ENCODE measurements around the gene TAMALIN.

Gene TAMALIN

DNA sequence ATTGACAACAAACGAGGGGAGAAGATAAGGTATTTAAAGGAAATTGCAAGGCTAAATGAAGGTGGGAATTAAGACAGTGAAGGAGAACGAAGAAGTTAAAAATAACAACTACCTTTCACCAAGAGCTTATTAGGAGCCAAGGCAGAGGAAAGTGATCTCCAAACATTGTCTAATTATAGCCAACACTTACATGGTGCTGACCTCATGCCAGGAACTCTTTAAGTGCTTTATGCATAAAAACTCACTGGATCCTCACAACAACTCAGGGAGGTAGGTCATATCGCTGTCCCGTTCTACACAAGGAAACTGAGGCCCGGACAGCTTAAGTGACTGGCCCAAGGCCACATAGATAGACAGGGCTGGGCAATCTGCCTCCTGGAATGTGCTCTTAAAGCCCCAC lies 19.5 kb downstream of the TAMALIN start:
- DNase-seq, result no peak
- intact Hi-C loops (cut with DNase I), result no loop called here

DNA sequence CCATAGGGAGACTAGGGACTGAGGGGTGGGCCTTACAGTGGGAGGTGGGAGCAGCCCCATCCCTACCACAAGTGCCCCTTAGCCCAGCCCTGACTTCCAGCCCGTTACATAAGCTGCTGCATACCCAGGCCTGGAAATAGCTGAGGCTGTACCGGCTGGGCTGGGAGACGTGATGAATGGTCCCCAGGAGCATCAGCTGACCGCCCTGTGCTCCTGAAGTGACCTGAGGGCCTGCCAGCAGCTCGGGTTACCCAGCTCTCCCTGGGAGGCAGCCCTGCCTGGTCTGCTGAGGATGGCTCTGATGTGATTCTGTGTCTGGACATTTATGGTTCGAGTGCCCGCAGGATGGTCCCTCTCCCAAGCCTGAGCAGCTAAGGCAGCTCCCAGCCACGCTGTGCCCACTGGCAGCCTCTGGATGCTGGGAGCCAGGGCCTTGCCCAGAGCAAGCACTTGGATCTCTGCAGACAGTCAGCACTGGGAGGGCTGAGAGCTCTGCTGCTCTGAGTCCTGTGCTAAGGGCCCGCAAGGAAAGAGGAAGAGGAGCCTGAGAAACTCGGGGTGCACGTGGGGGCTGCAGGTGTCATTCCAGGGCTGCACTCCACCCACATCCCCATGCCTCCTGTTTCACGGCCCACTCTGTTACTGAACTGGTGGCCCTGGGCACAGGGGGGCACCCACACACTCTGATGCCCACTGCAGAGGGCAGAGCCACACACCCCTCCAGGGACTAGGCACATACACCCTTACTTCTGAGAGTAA lies 20.5 kb downstream of the TAMALIN start:
- DNase-seq, result no peak

DNA sequence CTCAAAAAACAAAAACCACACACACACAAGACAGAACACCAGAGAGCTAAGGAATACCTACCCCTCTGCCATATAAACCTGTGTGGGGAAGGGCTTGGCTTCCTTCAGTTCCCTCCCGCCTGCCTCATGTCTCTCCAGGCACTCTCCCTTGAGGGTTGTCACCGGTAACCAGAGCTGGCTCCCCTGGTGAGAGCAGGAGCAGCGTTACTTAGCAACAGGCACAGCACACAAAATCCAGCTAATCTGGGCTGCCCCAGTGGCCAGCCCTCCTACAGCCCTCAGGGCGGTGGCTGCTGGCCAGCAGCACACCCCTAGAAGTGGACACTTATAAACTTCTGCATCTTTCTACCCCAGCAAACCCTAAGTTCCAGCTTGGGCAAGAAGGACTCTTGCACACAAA lies 22.9 kb downstream of the TAMALIN start:
- DNase-seq, result peak in 7 of 42 donors; percentile 48 to 76 (median 63)

More for the DNA sequence above, 20.5 kb downstream of the TAMALIN start:
- intact Hi-C loops (cut with DNase I), result no loop called here

DNA sequence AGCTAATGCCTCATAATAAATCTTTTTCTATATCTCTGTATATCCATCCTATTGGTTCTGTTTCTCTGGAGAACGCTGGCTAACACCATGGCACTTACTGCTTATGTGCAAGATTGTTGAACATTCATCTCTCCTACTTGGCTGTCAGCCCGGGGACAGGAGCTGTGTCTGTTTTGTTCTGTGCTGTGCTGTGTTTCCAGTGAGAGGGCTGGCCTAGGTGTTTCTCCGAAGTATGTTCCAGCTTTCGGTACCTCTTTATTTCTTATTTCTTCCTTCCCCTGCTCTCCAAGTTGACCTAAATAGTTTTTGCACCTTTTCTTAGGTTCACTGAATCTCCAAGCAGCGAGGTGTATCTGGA lies 25.7 kb downstream of the TAMALIN start:
- intact Hi-C loops (cut with DNase I), result loop anchor here (10.0 kb wide), 1 partner anchor 972 kb away; the partner anchor contains the start of gene EIF4B

More for the DNA sequence above, 22.9 kb downstream of the TAMALIN start:
- intact Hi-C loops (cut with DNase I), result loop anchor here (10.0 kb wide), 1 partner anchor 975 kb away; the partner anchor contains the start of gene EIF4B

DNA sequence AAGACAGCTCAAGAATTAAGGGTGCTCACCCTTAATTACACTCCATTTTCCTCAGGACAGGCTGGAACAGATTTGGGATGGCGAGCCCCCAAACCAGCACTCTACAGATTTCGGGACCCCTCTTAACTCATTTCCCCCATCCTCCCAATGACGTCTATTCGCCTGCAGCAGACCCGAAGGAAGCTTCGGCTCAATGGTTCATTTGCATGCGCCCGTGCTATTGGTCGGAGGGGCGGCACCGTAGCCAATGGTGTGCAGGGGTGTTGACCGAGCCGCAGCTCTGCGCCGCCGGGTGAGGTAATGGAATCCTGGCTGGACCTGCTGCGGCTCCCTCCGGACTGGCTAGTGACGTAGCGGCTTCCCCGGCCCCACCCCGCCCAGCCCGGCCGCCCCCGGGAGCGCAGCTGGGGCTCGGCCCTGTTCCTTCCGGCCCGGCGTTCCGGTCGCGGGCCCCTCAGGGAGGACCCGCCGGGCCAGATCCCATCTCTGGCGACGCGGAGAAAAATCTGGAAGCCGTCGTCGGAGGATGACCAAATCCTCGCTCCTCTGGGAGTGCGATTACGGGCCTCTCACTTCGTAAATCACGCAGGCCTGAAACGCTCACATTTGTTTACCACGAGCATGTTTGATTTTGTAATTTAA lies 26.2 kb downstream of the TAMALIN start:
- intact Hi-C loops (cut with DNase I), result loop anchor here (10.0 kb wide), 1 partner anchor 972 kb away; the partner anchor contains the start of gene EIF4B
- peak; percentile 93 to 99 (median 98) for DNase-seq

More for the DNA sequence above, 25.7 kb downstream of the TAMALIN start:
- DNase-seq, result peak in 17 of 42 donors; percentile 35 to 83 (median 65)

DNA sequence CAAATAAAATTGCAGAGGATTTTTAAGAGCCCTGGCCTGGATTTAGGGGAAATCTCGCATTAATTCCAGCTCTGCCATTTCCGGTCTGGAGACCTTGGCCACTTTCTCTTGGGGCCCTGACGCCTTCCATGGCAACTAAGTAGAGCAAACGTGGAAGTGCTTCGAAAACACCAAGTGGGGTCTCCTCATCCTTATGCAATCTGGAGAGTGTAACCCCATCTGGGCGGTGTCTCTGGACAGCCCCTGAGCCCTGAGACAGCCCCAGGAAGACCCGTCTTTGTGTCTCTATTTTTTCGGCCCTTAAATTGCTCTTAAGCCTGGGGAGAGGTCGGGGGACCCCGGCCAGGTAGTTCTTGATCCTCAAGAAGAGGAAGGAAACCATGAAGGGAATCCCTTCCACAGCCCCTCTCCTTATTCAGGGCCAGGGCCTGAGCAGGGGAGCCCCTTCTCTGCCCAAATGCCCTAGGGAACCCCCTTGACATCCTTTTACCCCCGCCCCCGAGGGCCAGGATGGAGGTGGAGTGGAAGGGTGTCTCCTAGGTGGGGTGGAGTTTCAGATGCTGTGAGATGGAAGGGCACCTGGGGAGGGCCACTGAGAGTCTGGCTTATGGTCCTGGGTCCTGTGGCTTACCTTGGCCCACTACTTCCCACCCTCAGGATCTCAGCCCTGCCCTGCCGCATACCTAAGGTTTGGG lies 26.8 kb downstream of the TAMALIN start:
- intact Hi-C loops (cut with DNase I), result loop anchor here (10.0 kb wide), 1 partner anchor 971 kb away; the partner anchor contains the start of gene EIF4B
- DNase-seq, result no peak

DNA sequence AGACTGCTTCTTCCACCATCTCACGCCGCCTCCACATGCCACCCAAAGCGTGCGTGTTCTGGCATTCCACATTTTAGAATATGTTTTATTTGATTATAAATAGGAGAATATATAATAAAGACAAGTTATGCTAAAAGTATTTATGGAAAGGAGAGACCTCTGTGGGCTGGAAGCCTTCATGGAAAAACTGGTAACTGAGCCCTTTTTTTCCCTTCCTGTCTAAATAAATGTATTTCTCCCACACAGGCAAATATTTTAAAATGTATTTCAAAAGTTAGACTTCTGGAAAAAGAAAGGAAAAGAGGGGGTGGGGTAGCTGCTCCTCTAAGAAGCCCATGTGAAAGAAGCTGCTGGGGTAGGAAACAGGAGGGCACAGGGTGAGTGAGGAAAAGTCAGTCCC lies 28.4 kb downstream of the TAMALIN start:
- intact Hi-C loops (cut with DNase I), result loop anchor here (10.0 kb wide), 1 partner anchor 970 kb away; the partner anchor contains the start of gene EIF4B
- DNase-seq, result no peak

DNA sequence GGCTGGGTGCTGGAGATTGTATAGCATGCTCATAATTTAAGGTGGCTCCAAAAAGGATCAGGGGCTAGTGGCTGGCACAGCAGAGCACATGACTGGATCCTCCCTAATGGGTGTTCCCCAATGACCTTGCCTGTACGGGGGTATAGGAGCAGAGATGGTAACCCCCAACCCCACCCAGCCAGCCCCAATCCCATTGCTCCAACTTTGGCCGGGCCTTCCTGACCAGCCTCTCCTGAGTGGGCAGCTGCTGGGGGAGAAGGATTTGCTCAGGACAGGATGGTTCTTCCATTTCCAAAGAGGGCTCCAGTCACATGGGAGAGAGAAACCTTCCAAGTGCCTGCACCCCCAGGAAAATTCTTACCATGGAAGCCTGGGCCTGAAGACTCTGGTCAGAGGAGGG lies 29.2 kb downstream of the TAMALIN start:
- intact Hi-C loops (cut with DNase I), result loop anchor here (10.0 kb wide), 1 partner anchor 969 kb away; the partner anchor contains the start of gene EIF4B
- no peak for DNase-seq

DNA sequence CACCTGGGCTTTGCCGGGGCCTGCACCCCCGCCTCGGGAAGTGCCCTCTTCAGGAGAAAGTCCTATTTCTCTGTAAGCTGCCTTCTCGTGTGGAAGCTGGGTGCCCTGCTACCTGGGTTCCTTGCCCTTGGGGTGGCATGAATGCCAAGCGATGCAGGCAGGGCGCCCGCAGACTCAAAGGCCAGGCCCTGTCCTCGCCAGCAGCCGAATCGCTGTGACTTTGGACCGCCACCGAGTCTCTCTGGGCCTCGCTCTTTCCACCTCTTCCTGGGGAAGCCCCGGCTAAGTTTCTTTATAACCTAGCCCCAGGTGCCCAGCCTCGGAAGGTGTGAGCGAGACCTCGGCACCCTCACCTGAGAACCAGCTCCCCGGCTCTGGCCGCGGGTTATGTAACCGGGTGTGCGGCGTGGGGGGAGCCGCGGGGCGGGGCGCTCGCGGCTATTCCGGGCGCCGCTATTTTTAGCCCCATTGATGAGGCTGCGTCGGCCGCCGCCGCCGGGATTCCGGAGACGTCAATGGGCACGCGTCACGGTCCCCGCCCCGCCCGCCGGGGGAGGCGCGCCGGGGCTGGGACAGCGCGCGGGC lies 29.9 kb downstream of the TAMALIN start:
- intact Hi-C loops (cut with DNase I), result loop anchor here (10.0 kb wide), 1 partner anchor 968 kb away; the partner anchor contains the start of gene EIF4B
- peak in 41 of 42 donors; percentile 74 to 93 (median 86) for DNase-seq

DNA sequence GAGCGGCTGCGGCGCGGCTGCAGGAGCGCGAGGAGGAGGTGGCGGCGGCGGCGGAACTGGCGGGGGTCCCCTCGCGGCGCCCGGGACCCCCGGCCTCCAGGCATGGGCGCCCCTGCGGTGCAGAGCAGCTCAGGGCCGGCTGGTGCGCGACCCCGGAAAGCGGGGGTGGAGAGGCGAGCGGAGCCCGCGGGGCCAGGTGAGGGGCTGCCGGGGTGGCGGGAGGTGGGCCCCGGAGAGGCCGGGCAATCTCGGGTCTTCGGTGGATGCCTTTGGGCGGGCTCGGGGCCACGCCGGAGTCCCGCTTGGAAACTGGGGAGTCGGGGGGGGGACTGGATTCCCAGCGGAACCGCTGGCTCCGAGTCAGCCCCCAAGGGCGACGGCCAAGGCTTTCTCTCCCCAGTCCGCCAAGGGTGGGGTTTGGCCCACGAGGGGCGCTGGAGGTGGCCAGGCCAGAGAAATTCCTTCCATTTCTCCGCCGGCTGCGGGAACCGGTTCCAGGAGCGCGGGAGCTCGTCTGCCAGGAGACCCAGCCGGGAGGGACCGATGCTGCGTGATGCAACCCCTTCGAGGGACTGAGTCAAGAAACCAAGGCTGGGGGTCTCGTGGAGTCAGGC lies 30.6 kb downstream of the TAMALIN start:
- DNase-seq, result peak in 1 of 42 donors; percentile 30
- intact Hi-C loops (cut with DNase I), result loop anchor here (10.0 kb wide), 1 partner anchor 967 kb away; the partner anchor contains the start of gene EIF4B

DNA sequence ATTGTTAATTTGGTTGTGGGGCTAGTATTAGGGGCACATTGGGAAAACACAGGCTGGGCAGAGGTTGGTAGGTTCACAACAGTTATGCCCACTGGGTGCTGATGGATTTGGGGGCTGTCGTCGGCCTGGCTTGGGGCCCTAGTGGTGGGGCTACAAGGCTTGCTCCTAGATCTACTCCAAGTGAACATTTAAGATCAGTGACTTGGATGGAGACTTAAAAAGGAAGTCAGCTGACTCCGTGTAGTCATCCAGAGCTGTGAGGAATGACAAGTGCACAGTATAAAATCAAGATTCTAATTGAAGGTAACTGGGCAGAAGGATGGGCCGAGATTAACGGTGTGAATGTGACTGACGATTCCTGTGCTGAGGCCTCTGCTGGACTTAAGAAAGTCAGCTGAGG lies 31.7 kb downstream of the TAMALIN start:
- intact Hi-C loops (cut with DNase I), result loop anchor here (10.0 kb wide), 1 partner anchor 966 kb away; the partner anchor contains the start of gene EIF4B
- DNase-seq, result no peak

DNA sequence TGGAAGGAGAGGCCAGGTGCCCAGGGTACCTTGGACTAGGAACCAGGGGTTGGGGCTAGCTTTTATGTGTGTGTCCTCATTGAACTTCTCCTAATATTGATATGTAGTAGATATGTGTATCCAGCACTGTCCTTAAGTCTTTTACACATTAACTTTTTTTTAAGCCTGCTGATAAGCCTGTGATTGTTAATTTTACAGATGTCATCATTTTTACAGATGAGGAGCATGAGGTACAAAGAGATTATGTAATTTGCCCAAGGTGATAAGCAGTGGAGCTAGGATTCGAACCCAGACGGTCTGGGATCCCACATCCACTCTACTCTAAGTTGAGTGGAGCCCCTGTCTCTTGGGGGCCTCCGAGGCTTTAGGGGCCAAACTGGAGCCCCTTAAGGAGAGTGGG lies 34.3 kb downstream of the TAMALIN start:
- DNase-seq, result no peak
- intact Hi-C loops (cut with DNase I), result no loop called here

DNA sequence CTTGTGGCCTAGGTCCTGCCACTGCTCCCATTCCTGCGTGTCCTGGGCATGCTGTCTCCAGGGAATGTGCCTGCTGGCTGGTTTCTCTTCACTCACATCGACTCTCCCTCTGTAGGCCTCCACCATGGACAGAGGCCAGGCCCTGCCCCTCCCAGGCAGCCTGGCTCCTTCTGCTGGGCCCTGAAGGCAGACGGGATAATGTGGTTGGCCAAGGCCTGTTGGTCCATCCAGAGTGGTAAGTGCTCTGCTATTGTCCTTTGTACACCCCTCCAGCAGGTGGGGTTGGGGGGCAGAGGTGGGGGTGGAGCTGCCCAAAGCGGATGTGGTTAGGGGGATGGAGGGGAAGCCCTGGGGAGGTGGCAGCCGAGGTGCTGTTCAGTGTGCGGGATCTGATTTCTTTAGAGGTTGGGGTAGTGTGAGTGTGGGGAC lies 35.0 kb downstream of the TAMALIN start:
- intact Hi-C loops (cut with DNase I), result no loop called here
- DNase-seq, result no peak

DNA sequence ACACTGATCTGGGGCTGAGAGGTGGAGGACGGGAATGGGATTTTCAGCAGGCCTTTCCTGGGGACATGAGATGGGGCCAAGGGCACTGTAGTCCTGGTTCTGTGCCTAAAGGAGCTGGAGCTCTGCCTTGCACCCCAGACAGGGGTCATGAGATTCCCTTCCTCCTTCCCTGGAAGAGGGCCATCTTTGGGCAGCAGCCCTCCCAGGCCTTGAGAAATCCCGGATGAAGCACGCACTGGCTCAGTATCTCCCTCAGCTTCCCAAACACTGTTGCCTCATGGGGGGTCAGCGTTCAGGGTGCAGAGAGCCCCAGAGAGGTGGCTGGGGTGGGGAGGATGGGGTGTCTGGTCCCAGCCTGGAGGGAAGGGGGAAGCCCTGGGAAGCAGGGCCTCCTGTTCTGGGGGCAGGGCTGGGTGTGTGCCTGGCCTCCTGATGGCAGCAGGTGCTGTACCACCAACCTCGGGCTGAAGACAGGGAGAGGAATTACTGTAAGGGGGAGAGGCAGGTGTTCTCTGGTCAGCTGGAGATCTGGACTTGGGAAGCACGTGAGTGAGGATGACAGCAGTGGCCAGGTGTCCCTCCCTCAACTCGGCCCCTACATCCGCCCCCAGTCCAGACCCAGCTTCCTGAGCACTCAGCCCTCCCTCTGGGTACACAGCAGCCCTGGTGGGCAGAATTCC lies 36.1 kb downstream of the TAMALIN start:
- DNase-seq, result no peak
- intact Hi-C loops (cut with DNase I), result no loop called here

DNA sequence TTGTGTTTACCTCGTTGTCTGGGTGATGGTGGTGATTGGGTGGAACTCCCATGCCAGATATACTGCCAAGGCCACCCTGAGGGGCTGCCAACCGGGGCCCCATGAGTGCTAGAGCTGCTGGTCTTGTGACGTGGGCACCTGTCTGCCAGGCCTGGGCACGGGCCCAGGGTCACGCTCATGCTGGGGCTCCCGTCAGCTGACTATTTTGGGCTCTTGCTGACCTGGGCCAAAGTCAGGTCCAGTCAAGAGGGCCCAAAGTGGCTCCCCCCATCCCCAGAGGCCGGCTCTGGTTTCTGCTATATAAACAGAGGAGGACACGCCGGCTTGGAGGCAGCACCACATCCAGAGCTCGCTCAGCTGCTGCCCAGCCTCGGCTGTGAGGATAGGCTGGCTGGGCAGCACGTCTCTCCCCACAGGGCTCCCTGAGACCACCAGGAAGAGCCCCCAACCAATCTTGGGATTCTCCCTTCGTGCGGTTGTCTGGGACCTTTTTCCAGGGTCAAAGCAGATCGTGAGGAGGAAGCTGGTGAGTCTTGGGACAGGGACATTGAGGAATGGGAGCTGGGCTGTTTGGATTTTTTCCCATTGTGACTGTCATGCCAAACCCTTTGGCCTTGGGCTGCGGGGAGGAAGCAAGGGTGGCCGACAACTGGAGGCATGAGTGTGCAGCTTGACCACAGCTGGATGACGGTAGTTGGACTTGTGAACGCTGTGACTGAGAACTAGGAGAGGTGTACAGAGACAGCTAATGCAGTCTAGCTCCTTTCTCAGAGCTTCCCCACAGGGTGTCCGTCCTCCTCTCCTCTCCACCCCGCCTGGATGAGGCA lies 36.9 kb downstream of the TAMALIN start:
- no peak for DNase-seq
- intact Hi-C loops (cut with DNase I), result no loop called here

DNA sequence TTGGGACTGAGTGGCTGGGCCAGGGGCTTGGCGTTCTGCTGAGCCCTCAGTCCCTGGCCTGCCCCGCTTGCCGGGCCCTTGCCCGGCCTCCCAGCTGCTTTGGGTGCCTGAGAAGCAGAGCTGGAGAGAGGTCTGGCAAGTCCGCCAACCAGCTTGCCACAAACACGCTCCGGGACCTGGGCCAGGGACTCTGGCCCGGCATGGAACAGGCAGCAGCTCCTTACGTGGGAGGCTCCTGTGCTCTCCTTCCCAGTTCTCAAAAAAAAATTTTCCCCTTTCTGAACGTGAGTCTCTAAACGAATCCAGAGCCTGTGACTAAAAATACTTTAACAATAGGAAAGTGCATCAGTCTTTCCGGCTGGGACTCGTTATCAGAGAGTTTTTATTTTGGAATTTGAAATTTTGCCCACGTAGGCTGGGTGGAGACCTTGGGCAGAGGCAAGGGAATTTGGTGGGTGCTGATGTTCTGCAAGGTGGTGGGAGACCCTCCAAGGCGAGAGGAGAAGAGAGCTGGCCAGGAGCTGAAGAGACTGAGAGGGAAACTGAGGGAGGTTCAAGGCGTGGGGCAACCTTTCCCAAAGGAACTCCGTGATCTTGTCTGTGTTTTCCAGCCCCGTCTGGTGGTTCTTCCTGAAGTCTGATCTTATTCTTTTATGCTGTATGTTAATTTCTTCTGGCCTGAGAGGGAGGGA lies 37.7 kb downstream of the TAMALIN start:
- intact Hi-C loops (cut with DNase I), result no loop called here
- peak in 28 of 42 donors; percentile 50 to 82 (median 69) for DNase-seq

All from head of caudate nucleus (tissue), 42 donors.